Measurements from ENCODE around the gene ZFAND6. TPM values are rescaled to one million over a fixed set of nuclear protein-coding genes. Genes with fewer than 3 reads are reported as not detected.

The ZFAND6 gene
- total RNA-seq, 1 experiment from 2014 or later, result 89.7 TPM

DNA sequence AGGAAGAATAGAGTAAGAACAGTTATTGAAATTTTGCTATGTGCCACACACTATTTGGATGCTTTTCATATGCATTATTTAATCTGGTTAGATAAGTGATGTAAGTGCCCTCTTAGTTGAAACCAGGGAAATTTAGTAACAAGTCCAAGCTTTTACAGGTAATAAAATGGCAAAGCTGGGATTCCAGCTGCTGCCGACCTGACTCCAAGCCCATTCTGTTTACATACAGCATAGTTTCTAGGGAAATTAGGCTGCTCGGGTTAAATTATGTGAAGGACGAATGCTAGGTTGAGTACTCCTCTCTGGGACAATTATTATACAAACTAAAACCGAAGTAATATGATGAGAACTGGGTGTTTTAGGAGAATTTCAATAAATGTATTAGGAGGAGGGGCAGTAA, 54.6 kb downstream of the ZFAND6 start:
- Histone ChIP-seq H2AK5ac (ENCODE audit: insufficient read length, low read length) (no peak overlapping the region), H2BK5ac (ENCODE audit: insufficient read length, low read length) (no peak overlapping the region), H3K79me1 (ENCODE audit: insufficient read depth, low read depth, low read length, poor library complexity, severe bottlenecking) (no peaks in the 10 kb centered on the region), H3K23me2 (ENCODE audit: insufficient read length, low read depth, low read length, poor library complexity, severe bottlenecking) (no peaks in the 10 kb centered on the region), H2BK12ac (ENCODE audit: insufficient read length, low read depth, low read length) (no peak overlapping the region), H4K8ac (replicated peaks; ENCODE audit: insufficient read length, low read depth, low read length) (no peak overlapping the region), H3K14ac (ENCODE audit: insufficient read depth, low read length) (no peak overlapping the region), H2BK15ac (ENCODE audit: low read depth, low read length) (no peak overlapping the region), H3K56ac (ENCODE audit: insufficient read length, low read depth, low read length) (no peak overlapping the region), H3K79me2 (ENCODE audit: insufficient read depth, low read length) (peaks cover 5% of the 10 kb centered on the region; the same call in 1 of the 2 replicates), H3K23ac (ENCODE audit: insufficient read length, low read depth, low read length) (no peak overlapping the region), H2BK20ac (ENCODE audit: low read depth, low read length, poor library complexity, severe bottlenecking) (no peak overlapping the region), H3K9ac (ENCODE audit: extremely low read depth, insufficient read length, low read length) (no peak overlapping the region), H4K91ac (ENCODE audit: insufficient read length, low read depth, low read length) (no peak overlapping the region), H3T11ph (ENCODE audit: low read length) (no peak overlapping the region), H2BK120ac (ENCODE audit: low read depth, low read length, poor library complexity, severe bottlenecking) (no peak overlapping the region), H3K27me3 (ENCODE audit: insufficient read depth, low read length) (no peaks in the 10 kb centered on the region), H3K18ac (ENCODE audit: insufficient read length, low read depth, low read length) (no peak overlapping the region), H4K20me1 (ENCODE audit: control insufficient read depth, insufficient read depth, insufficient read length) (no peaks in the 10 kb centered on the region), H3K4ac (ENCODE audit: low read depth, low read length) (no peak overlapping the region), H4K5ac (ENCODE audit: insufficient read length, low read depth, low read length) (no peak overlapping the region), H2AFZ (ENCODE audit: low read length) (no peak overlapping the region), H3K4me1 (ENCODE audit: insufficient read depth, low read length) (no peaks in the 10 kb centered on the region), H3K9me3 (ENCODE audit: control insufficient read depth, low read depth, low read length) (no peaks in the 10 kb centered on the region), H3K4me2 (ENCODE audit: insufficient read depth, insufficient read length, low read length) (no peak overlapping the region), H3K27ac (ENCODE audit: insufficient read length, low read depth, low read length) (no peak overlapping the region)
- Mint-ChIP-seq H3K4me3 (no peak overlapping the region), H3K9me3 (no peaks in the 10 kb centered on the region), H3K4me1 (peaks cover 11 to 22% of the 10 kb centered on the region in 2 experiments), H3K27me3 (ENCODE audit: low read depth) (no peaks in the 10 kb centered on the region), H3K36me3 (ENCODE audit: insufficient read depth in 1 of 3, low read depth in 3 of 3) (no peaks in the 10 kb centered on the region), H3K27ac (peak overlapping the region in 2 of 3 experiments; percentile 50 to 67; a peak in 4 of 7 replicates)
- TF ChIP-seq, protein P1, sequence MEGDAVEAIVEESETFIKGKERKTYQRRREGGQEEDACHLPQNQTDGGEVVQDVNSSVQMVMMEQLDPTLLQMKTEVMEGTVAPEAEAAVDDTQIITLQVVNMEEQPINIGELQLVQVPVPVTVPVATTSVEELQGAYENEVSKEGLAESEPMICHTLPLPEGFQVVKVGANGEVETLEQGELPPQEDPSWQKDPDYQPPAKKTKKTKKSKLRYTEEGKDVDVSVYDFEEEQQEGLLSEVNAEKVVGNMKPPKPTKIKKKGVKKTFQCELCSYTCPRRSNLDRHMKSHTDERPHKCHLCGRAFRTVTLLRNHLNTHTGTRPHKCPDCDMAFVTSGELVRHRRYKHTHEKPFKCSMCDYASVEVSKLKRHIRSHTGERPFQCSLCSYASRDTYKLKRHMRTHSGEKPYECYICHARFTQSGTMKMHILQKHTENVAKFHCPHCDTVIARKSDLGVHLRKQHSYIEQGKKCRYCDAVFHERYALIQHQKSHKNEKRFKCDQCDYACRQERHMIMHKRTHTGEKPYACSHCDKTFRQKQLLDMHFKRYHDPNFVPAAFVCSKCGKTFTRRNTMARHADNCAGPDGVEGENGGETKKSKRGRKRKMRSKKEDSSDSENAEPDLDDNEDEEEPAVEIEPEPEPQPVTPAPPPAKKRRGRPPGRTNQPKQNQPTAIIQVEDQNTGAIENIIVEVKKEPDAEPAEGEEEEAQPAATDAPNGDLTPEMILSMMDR (conservative IDR thresholded peaks at IDR 0.05), result no peak
- WGBS (ENCODE audit: extremely low coverage, insufficient read length, low lambda C conversion rate), result no CpG with 5 or more reads among the region's 4 CpGs
- DNase-seq, result no peak

All from H9 (cell line).